ENCODE results near the gene MAST2. TPM values are rescaled to one million over a fixed set of nuclear protein-coding genes. Genes with fewer than 3 reads are reported as not detected.

MAST2 gene
- total RNA-seq, 1 experiment from 2014 or later = 37.2 TPM

- ChIA-PET CTCF (no interaction called here), POLR2A (no interaction called here)
- H3K4me3 Mint-ChIP-seq = no peak overlapping the region
- DNase-seq (ENCODE audit: low spot score) = no peak
- peaks cover 4% of the 10 kb centered on the region; the same call in 1 of the 2 replicates for H3K9me3 Mint-ChIP-seq
- no peak overlapping the region for H3K27ac Mint-ChIP-seq
- no peak for ATAC-seq
- H3K27me3 Mint-ChIP-seq (ENCODE audit: low read depth) = no peaks in the 10 kb centered on the region
- peaks cover 15% of the 10 kb centered on the region for H3K4me1 Mint-ChIP-seq
- TF ChIP-seq JUN (CRISPR knock-in tag; IDR thresholded peaks at IDR 0.05) = no peak
- TF ChIP-seq AR (CRISPR knock-in tag; IDR thresholded peaks at IDR 0.05) = no peak
- TF ChIP-seq ZBTB21 (CRISPR knock-in tag; IDR thresholded peaks at IDR 0.05; ENCODE audit: borderline replicate concordance) = no peak
- no peak for TF ChIP-seq CBFB (CRISPR knock-in tag; IDR thresholded peaks at IDR 0.05; ENCODE audit: low read depth)
- TF ChIP-seq ERG (CRISPR knock-in tag; IDR thresholded peaks at IDR 0.05) = no peak
- no peak for TF ChIP-seq ZNF232 (CRISPR knock-in tag; IDR thresholded peaks at IDR 0.05)
- no peak for TF ChIP-seq ETV6 (CRISPR knock-in tag; IDR thresholded peaks at IDR 0.05)
- TF ChIP-seq ZNF671 (CRISPR knock-in tag; IDR thresholded peaks at IDR 0.05) = no peak
- TF ChIP-seq MYBL2 (CRISPR knock-in tag; IDR thresholded peaks at IDR 0.05) = no peak
- TF ChIP-seq RORB (CRISPR knock-in tag; IDR thresholded peaks at IDR 0.05) = no peak
- TF ChIP-seq ZNF281 (CRISPR knock-in tag; IDR thresholded peaks at IDR 0.05) = no peak
- TF ChIP-seq CTCF (IDR thresholded peaks at IDR 0.05) = no peak
- no peak for TF ChIP-seq PRDM15 (CRISPR knock-in tag; IDR thresholded peaks at IDR 0.05)
- TF ChIP-seq NR3C1 (CRISPR knock-in tag; conservative IDR thresholded peaks at IDR 0.05; ENCODE audit: low read depth) = no peak
- no peak for TF ChIP-seq FOXP1 (CRISPR knock-in tag; IDR thresholded peaks at IDR 0.05; ENCODE audit: borderline replicate concordance)
- no peak for TF ChIP-seq FOXP4 (CRISPR knock-in tag; IDR thresholded peaks at IDR 0.05)
- TF ChIP-seq JAZF1 (CRISPR knock-in tag; IDR thresholded peaks at IDR 0.05) = no peak
- TF ChIP-seq NR2C2 (CRISPR knock-in tag; IDR thresholded peaks at IDR 0.05) = no peak
- TF ChIP-seq ATF6 (CRISPR knock-in tag; IDR thresholded peaks at IDR 0.05) = no peak
- peaks cover 3% of the 10 kb centered on the region for H3K36me3 Mint-ChIP-seq
Observed at GRCh38 chr1:45857101-45857700, 53.8 kb downstream of the MAST2 start.
